AG04450 (cell line): ENCODE data around the gene PCMT1. TPM values are rescaled to one million over a fixed set of nuclear protein-coding genes. Genes with fewer than 3 reads are reported as not detected.
"Not testable (repeated sequence)": the region's sequence is repeated elsewhere in the genome, so short reads cannot be mapped to it uniquely, and the experiment has no call there.

Experiments used
- CTCF ChIA-PET: fragments of 300-600, 350-600 bp; formaldehyde crosslinking; extraction: SDS; loops from one replicate; lab custom pipeline; 2022; ENCODE audit warnings: antibody characterized with exemption, inconsistent platforms; lab: Charles Lee
- POLR2A ChIA-PET: fragments of 350-600 bp; formaldehyde crosslinking; extraction: SDS; loops from one replicate; lab custom pipeline; 2021; ENCODE audit warnings: antibody characterized with exemption, inconsistent platforms; lab: Yijun Ruan, JAX
- DNase-seq: peaks from one replicate; pipeline ENCODE4 v3.0.0-alpha.2; 2011; ENCODE audit warnings: low read depth, low spot score
- H3K27ac ChIP-seq: one replicate; pipeline ENCODE4 v1.5.1; 2012; ENCODE audit warnings: low read depth, low read length, control low read depth
- H3K27me3 ChIP-seq: one replicate; pipeline ENCODE4 v1.6.0; 2012; ENCODE audit warnings: low read length; ENCODE audit not compliant: control insufficient read depth, insufficient read depth
- H3K4me3 ChIP-seq: 2 replicates; pipeline ENCODE4 v1.5.1; 2011; ENCODE audit warnings: mild to moderate bottlenecking, low read depth, low read length, control low read depth
- H3K9me3 ChIP-seq: 2 replicates; pipeline ENCODE4 v1.5.1; 2012; ENCODE audit warnings: low read length; ENCODE audit not compliant: control insufficient read depth, insufficient read depth
- polyA plus RNA-seq: library from polyadenylated mRNA; depleted of rRNA; stranded (reverse); fragments of >200 nt; gene quantifications from 2 replicates; pipeline ENCODE4 v1.2.3, GENCODE V29; 2011
- TF ChIP-seq, protein P1 (sequence below): IDR thresholded peaks from 2 replicates; pipeline ENCODE4 v1.5.1; 2011; ENCODE audit warnings: low read depth, low read length, control low read depth, inconsistent platforms

Gene PCMT1
- polyA plus RNA-seq, 1 experiment = 96.2 TPM

DNA sequence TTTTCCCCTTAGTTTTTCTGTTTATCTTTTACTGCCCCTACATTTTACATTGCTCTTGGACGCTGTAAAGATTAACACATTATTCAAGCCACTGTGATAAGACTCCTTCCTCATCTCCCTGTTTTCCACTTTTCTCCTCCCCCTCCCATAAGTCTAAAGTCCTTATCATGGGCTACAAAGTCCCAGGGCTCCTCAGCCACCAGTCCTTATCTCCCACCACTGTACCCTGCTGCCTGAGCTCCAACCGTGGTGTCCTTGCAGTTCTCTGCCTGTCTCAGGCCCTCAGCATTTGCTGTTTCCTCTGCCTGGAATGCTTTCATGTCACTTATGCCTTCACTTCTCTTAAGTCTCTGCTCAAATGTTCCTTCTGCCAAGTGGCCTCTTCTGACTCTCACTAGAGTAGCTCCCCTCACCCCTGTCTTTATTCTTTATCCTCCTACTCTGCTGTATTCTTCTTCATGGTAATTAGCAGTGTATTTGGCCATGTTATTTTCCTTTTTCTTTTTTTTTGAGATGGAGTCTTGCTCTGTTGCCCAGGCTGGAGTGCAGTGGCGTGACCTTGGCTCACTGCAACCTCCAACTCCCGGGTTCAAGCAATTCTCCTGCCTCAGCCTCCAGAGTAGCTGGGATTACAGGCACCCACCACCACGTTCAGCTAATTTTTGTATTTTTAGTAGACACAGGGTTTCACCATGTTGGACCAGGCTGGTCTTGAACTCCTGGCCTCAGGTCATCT, 20.9 kb upstream of the PCMT1 start:
- Histone ChIP-seq H3K4me3 (no peak overlapping the region), H3K9me3 (no peaks in the 10 kb centered on the region), H3K27ac (no peak overlapping the region), H3K27me3 (no peaks in the 10 kb centered on the region)
- TF ChIP-seq, protein P1, sequence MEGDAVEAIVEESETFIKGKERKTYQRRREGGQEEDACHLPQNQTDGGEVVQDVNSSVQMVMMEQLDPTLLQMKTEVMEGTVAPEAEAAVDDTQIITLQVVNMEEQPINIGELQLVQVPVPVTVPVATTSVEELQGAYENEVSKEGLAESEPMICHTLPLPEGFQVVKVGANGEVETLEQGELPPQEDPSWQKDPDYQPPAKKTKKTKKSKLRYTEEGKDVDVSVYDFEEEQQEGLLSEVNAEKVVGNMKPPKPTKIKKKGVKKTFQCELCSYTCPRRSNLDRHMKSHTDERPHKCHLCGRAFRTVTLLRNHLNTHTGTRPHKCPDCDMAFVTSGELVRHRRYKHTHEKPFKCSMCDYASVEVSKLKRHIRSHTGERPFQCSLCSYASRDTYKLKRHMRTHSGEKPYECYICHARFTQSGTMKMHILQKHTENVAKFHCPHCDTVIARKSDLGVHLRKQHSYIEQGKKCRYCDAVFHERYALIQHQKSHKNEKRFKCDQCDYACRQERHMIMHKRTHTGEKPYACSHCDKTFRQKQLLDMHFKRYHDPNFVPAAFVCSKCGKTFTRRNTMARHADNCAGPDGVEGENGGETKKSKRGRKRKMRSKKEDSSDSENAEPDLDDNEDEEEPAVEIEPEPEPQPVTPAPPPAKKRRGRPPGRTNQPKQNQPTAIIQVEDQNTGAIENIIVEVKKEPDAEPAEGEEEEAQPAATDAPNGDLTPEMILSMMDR = no peak
- ChIA-PET CTCF (no interaction called here), POLR2A (no interaction called here)
- no peak for DNase-seq

DNA sequence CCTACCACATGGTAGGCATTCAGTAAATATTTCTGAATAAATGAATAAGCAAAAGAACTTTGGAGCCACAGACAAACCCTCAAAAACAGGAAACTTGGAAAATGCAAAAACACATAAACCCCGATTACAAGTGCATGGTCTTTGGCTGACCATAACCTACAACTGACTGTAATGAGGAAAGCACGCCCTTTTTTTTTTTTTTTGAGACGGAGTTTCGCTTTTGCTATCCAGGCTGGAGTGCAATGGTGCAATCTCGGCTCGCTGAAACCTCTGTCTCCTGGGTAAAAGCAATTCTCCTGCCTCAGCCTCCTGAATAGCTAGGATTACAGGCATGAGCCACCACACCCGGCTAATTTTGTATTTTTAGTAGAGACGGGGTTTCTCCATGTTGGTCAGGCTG, 19.7 kb upstream of the PCMT1 start:
- ChIA-PET POLR2A (no interaction called here), CTCF (no interaction called here)
- TF ChIP-seq, protein P1 = no peak
- H3K27me3 ChIP-seq = no peaks in the 10 kb centered on the region
- no peak overlapping the region for H3K4me3 ChIP-seq
- no peaks in the 10 kb centered on the region for H3K9me3 ChIP-seq
- no peak for DNase-seq
- H3K27ac ChIP-seq = no peak overlapping the region

DNA sequence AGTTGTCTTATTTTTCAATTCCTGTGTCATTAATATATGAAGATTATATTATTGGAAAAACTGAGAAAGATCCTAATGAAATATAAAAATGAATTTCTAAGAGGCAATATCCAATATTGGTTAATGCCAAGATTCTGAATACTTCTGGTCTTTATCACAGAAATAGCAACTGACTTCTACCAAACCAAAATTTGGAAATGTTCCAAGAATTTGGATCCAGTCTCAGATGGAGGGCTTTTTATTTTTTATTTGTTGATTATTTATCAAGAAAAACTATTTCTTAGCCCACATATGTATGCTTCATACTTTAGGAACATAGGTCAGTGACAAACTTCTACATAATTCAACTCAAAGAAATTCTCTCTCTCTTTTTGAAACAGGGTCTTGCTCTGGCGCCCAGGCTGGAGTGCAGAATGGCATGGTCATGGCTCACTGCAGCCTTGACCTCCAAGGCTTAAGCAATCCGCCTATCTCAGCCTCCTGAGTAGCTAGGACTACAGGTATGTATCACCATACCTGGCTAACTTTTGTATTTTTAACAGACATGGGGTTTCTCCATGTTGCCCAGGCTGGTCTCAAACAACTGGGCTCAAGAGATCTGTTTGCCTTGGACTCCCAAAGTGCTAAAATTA, 16.3 kb upstream of the PCMT1 start:
- ChIA-PET CTCF (interaction anchor here (3.1 kb wide), 1 partner anchor 9 kb away, joined by 24 read pairs; no protein-coding TSS in a partner anchor), POLR2A (no interaction called here)
- no peak overlapping the region for H3K4me3 ChIP-seq
- DNase-seq = no peak
- H3K27me3 ChIP-seq = no peaks in the 10 kb centered on the region
- H3K27ac ChIP-seq = no peak overlapping the region
- TF ChIP-seq, protein P1 = no peak
- H3K9me3 ChIP-seq = no peaks in the 10 kb centered on the region

DNA sequence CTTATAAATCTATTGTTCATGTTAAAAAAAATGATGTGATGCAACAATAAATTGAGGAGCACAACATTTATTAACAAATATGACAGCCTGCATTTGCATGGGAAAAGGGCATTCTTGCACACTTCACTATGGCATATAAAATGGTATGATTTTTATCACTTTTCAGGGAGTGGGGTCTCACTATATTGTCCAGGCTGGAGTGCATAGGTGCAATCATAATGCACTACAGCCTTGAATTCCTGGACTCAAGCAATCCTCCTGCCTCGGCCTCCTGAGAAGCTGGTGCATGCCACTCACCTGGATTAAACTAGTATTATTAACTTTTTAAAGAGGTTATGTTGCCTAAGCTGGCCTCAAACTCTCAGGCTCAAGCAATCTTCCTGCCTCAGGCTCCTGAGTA, 14.6 kb upstream of the PCMT1 start:
- POLR2A ChIA-PET = no interaction called here
- CTCF ChIA-PET = interaction anchor here (0.6 to 3.1 kb wide), 4 partner anchors 11 to 33 kb away, joined by 3 to 24 read pairs (median 8); partner anchors contain the start of gene NUP43
- no peaks in the 10 kb centered on the region for H3K27me3 ChIP-seq
- H3K27ac ChIP-seq = no peak overlapping the region
- no peaks in the 10 kb centered on the region for H3K9me3 ChIP-seq
- TF ChIP-seq, protein P1 = no peak
- no peak overlapping the region for H3K4me3 ChIP-seq
- DNase-seq = no peak

DNA sequence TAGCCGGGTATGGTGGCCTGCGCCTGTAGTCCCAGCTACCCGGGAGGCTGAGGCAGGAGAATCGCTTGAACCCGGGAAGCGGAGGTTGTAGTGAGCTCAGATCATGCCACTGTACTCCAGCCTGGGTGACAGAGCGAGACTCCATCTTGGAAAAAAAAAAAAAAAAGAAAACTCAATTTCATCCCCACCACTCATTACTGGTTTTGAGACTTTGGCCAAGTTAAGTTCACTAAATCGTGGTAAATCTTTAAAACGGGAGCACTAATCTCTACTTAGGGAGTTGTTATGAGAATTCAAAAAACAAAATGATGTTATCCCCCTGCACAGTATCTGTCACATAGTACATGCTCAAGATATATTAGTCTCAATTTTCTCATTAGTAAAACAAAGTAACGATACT, 4.3 kb upstream of the PCMT1 start:
- H3K27ac ChIP-seq, POLR2A ChIA-PET, H3K27me3 ChIP-seq, H3K9me3 ChIP-seq, DNase-seq: not testable (repeated sequence)
- H3K4me3 ChIP-seq = peak overlapping the region; percentile 92
- CTCF ChIA-PET = interaction anchor here (0.6 to 2.1 kb wide), 6 partner anchors 10 to 103 kb away, joined by 3 to 10 read pairs (median 4); no protein-coding TSS in a partner anchor
